ENCODE measurements around the gene SPOCK3. TPM values are rescaled to one million over a fixed set of nuclear protein-coding genes. Genes with fewer than 3 reads are reported as not detected.

The SPOCK3 gene
- total RNA-seq, 2 donors from 2014 or later: 21.1 to 22.5 TPM

- no peaks in the 10 kb centered on the region for H3K36me3 ChIP-seq (ENCODE audit: control insufficient read depth, insufficient read depth, low read length)
Measured at GRCh38 chr4:167150587-167150986, 83.7 kb downstream of the SPOCK3 start.

GRCh38 chr4:167144605-167145004, 89.7 kb downstream of the SPOCK3 start:
- Mint-ChIP-seq H3K4me3 (no peak overlapping the region), H3K36me3 (ENCODE audit: low read depth) (no peaks in the 10 kb centered on the region), H3K4me1 (peaks cover 13% of the 10 kb centered on the region), H3K27ac (no peak overlapping the region), H3K27me3 (ENCODE audit: insufficient read depth) (no peaks in the 10 kb centered on the region), H3K9me3 (no peaks in the 10 kb centered on the region)
- H3K27ac ChIP-seq (ENCODE audit: low read depth, low read length): no peak overlapping the region
- whole genome bisulfite sequencing, 2 experiments (ENCODE audit: insufficient coverage in 1 of 2, insufficient read length in 1 of 2): 63% methylated on average over 1 of the region's 1 CpG; no CpG with 5 or more reads in 1 of the 2 experiments
- no peaks in the 10 kb centered on the region for H3K36me3 ChIP-seq (ENCODE audit: control insufficient read depth, insufficient read depth, low read length)
- no peaks in the 10 kb centered on the region for H3K27me3 ChIP-seq (ENCODE audit: control insufficient read depth, insufficient read depth, low read length, poor library complexity, severe bottlenecking)
- no peaks in the 10 kb centered on the region for H3K9me3 ChIP-seq (ENCODE audit: control insufficient read depth, low read length)
- no peaks in the 10 kb centered on the region for H3K4me1 ChIP-seq (ENCODE audit: control insufficient read depth, insufficient read depth, low read length)
- DNase-seq: no peak
- no peak overlapping the region for H3K9ac ChIP-seq (ENCODE audit: extremely low read depth, low read length, poor library complexity, severe bottlenecking)
- no peak overlapping the region for H3K4me3 ChIP-seq (ENCODE audit: low read length)
- no peak for TF ChIP-seq CTCF (conservative IDR thresholded peaks at IDR 0.05)

More at GRCh38 chr4:167150587-167150986, 83.7 kb downstream of the SPOCK3 start:
- no peaks in the 10 kb centered on the region for H3K9me3 Mint-ChIP-seq
- Histone ChIP-seq H3K4me3 (ENCODE audit: low read length) (no peak overlapping the region), H3K4me1 (ENCODE audit: control insufficient read depth, insufficient read depth, low read length) (no peaks in the 10 kb centered on the region), H3K27me3 (ENCODE audit: control insufficient read depth, insufficient read depth, low read length, poor library complexity, severe bottlenecking) (no peaks in the 10 kb centered on the region), H3K9me3 (ENCODE audit: control insufficient read depth, low read length) (no peaks in the 10 kb centered on the region), H3K27ac (ENCODE audit: low read depth, low read length) (no peak overlapping the region), H3K9ac (ENCODE audit: extremely low read depth, low read length, poor library complexity, severe bottlenecking) (no peak overlapping the region)
- no peak for TF ChIP-seq CTCF (conservative IDR thresholded peaks at IDR 0.05)
- H3K27ac Mint-ChIP-seq: no peak overlapping the region
- no peak for DNase-seq
- H3K4me1 Mint-ChIP-seq: no peaks in the 10 kb centered on the region
- H3K27me3 Mint-ChIP-seq (ENCODE audit: insufficient read depth): no peaks in the 10 kb centered on the region
- H3K36me3 Mint-ChIP-seq (ENCODE audit: low read depth): no peaks in the 10 kb centered on the region
- WGBS, 2 experiments (ENCODE audit: insufficient coverage in 1 of 2, insufficient read length in 1 of 2): 92 to 94% methylated on average over 1 to 4 of the region's 4 CpGs
- no peak overlapping the region for H3K4me3 Mint-ChIP-seq

GRCh38 chr4:167143018-167143417, 91.3 kb downstream of the SPOCK3 start:
- no peak for TF ChIP-seq CTCF (conservative IDR thresholded peaks at IDR 0.05)
- Mint-ChIP-seq H3K27me3 (ENCODE audit: insufficient read depth) (no peaks in the 10 kb centered on the region), H3K9me3 (no peaks in the 10 kb centered on the region), H3K4me3 (no peak overlapping the region), H3K4me1 (peaks cover 15% of the 10 kb centered on the region), H3K27ac (no peak overlapping the region), H3K36me3 (ENCODE audit: low read depth) (no peaks in the 10 kb centered on the region)
- no peaks in the 10 kb centered on the region for H3K4me1 ChIP-seq (ENCODE audit: control insufficient read depth, insufficient read depth, low read length)
- no peak for DNase-seq
- no peak overlapping the region for H3K4me3 ChIP-seq (ENCODE audit: low read length)
- no peak overlapping the region for H3K27ac ChIP-seq (ENCODE audit: low read depth, low read length)
- no peaks in the 10 kb centered on the region for H3K36me3 ChIP-seq (ENCODE audit: control insufficient read depth, insufficient read depth, low read length)
- no peaks in the 10 kb centered on the region for H3K27me3 ChIP-seq (ENCODE audit: control insufficient read depth, insufficient read depth, low read length, poor library complexity, severe bottlenecking)
- no peak overlapping the region for H3K9ac ChIP-seq (ENCODE audit: extremely low read depth, low read length, poor library complexity, severe bottlenecking)
- 94% methylated on average over 2 of the region's 2 CpGs; no CpG with 5 or more reads in 1 of the 2 experiments for WGBS, 2 experiments (ENCODE audit: insufficient coverage in 1 of 2, insufficient read length in 1 of 2)
- no peaks in the 10 kb centered on the region for H3K9me3 ChIP-seq (ENCODE audit: control insufficient read depth, low read length)
